Measurements from ENCODE around the gene RNF11.

RNF11 gene

DNA sequence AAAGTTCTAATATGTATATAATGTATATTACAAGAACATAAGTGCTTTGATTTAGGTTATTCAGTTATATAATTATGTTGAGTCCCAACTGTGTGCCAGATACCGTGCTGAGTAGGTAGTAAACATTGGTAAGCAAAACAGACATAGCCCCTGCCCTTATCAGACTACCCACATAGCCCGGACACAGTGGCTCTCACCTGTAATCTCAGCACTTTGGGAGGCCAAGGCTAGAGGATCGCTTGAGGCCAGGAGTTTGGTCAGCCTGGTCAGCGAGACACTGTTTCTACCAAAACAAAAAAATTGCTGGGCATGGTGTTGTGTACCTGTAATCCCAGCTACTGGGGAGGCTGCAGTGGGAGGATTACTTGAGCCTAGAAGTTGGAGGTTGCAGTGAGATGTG, 30.7 kb downstream of the RNF11 start:
- no peak for DNase-seq

DNA sequence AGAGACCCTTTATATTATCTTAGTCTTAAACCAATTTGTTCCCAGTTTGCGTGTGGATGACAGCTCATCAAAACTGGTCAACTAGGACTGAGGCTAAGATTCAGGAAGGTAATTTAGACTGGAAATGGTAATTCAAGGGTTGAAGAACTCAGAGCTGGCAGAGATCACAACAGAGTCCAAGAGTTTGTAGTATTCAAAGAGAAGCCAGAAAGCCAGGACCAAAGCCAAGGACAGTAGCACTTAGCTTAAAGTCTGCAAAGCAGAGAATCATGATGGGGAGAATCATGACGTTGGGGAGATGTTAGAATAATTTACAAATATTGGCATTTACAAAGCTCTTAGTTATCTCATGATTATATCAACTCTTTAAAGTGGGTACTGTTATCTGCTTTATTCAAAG, 32.6 kb downstream of the RNF11 start:
- DNase-seq = no peak

DNA sequence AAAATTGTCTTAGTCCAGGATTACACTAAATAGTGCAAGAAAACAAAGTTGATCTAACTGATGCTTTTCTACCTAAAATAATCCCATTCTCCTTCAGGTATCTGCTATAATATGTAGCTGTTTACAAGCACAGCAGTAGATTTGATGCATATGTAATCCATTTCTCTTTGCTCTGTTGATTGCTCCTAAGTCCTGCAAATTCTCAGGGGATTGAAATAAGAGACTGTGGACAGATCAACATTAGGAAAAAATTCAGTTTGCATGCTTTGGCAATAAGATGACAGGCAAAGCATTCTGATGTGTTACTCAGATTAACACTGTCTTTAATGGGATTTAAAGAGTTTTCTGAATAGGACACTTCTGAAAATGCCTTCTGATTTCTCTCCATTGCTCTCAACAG, 34.7 kb downstream of the RNF11 start:
- no peak for DNase-seq

DNA sequence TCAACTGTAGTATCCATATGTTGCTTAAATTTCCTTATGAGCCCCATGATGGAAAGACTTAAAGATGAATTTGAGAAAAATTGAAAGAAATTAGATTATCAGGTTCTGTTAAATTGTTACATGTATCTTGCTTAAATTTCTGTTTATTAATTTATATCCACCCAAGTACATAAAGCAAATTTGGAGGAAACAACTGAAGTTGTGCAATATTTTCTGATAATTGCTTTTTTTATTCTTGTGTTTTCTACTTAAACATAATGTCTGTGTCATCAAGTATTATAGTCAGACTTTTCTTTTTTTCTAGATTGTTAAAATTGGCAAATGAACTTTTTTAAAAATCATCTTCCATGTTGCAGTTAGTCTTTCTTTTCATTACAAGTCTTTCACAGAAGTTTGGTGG, 36.8 kb downstream of the RNF11 start:
- no peak for DNase-seq

DNA sequence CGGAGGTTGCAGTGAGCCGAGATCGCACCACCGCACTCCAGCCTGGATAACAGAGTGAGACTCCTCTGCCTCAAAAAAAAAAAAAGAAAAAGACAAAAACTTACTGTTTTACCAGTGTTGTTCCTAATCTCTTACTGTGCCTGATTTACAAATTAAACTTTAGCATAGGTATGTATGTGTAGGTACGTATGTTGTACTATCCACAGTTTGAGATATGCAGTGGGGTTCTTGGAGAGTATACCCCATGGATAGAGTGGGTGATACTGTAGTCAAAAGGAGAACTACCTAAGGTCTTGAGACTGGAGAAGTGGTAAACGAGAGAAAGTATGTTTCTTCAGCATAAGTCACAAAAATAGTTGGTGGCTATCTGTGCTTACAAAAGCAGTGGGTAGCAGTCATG, 38.6 kb downstream of the RNF11 start:
- DNase-seq = no peak

DNA sequence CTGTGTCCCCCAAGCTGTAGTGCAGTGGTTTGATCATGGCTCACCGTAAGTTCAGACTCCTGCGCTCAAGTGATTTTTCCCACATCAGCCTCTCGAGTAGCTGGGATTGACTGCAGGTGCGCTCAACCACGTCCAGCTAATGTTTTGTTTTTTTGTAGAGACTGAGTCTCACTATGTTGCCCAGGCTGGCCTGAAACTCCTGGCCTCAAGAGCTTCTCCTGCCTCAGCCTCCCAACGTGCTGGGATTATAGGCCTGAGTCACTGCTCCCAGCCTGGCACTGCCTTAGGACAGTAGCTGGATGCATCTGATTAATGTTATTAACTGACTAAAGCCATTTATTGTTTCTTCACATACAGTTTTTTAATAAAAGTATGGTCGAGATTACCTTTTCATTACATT, 40.2 kb downstream of the RNF11 start:
- no peak for DNase-seq

DNA sequence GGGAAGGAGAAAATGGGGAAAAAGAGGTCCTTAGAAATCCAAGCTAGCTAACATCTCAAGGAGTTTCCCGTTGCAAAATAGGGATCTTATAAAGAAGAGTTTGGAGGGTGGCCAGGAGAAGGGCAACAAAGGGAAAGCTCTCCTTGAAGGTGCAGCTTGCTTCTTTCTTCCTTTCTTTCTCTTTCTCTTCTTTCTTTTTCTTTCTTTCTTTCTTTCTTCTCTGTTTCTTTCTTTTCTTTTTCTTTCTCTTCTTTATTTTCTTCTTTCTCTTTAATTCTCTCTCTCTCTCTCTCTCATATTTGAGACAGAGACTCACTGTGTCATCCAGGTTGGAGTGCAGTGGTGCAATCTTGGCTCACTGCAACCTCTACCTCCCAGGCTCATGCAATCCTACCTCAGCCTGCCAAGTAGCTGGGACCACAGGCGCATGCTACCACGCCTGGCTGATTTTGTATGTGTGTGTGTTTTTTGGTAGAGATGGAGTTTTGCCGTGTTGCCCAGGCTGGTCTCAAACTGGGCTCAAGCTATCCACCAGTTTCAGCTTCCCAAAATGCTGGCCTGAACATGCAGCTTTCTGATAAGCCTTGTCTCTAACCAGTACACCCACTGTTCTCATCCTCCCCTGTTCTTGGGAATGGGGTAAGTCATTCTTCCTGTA, 44.4 kb downstream of the RNF11 start:
- DNase-seq = no peak

DNA sequence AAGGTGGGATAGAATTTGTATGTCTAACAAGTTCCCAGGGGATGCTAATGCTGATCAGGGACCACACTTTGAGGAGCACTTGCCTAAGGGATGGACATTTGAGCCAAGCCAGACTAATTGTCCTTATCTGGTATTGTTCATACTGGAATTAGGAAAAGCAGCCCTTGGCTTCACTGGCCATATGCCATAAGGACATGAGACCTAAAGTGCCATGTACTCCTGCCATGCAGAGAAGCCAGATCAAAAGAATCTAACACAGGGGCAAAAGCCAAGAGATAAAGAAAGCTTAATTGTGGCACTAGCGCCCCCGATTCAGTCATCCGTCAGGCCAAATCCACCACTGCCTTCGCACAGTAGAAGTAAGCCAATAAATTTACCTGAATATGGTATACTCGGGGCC, 45.7 kb downstream of the RNF11 start:
- no peak for DNase-seq

DNA sequence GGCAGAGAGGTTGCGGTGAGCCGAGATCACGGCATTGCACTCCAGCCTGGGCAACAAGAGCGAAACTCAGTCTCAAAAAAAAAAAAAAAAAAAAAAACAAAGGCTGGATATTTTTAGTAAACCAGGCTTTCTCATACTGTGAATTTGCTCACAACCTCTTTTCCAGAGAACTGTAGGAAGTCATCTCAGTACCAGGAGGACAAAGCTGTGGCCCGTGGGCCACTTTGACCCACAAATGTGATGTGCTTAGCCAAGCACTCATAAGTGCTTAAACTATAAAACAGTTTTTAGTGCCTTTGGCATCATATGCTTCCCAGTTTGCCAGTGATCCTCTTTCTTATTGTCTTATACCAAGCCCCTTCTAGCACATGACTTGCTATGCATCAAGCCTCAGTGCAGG, 46.5 kb downstream of the RNF11 start:
- no peak for DNase-seq

DNA sequence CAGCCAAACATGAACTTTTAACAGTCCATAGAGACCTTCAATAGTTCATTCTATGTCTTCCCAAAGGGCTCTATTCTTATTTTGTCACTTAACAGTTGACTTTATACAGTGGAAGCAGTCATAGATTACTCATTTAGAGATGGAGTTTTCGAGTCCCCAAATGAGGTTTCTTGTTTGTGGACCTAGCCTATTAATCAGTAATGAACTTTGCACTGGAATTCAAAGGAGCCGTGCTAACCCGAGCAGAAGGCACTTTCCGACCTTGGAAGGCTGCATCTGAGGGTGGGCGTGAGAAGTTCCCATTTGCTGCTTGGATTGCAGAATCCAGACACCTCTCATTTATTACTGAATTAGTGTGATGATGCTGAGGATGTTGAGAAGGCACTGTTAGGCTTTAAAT, 47.9 kb downstream of the RNF11 start:
- no peak for DNase-seq

DNA sequence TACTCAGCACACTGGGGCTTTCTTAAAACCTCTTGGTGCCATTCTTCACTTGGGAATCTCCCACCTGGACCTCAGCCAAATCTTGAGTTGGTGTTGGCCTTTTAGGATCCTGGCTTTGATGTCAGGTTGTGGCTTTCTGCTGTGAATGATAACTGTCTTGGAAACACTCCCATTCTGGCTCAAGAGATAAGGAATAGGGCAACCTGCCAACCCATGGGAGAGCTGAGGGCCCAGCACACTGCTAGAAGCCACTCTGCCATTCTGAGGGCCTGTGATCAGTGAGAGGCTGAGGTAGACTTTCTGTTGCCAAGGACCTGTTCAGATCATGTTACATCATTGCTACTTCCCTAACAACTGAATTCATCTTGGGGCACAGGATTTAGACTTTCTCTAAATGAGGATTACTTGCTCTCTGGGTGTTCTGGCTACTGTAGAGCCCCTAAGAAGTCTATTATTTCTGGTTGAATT, 48.4 kb downstream of the RNF11 start:
- no peak for DNase-seq

DNA sequence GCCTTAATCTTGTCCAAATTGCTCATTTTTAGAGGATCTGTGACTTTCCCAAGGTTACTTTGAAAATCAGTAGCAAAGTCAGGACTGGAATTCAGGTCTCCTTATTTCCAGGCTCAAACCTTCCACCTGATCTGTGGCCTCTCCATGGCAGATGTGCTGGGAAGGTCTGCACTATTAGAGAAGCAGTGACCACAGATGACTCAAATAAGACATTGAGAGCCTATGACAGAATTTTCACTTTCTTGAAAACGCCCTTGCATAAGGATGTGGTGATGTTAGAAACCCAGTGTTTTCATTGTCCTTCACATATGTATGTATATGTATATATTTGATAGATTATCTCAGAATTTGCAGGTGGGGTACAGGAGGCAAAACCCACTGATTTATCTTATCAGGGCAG, 49.0 kb downstream of the RNF11 start:
- DNase-seq = no peak

DNA sequence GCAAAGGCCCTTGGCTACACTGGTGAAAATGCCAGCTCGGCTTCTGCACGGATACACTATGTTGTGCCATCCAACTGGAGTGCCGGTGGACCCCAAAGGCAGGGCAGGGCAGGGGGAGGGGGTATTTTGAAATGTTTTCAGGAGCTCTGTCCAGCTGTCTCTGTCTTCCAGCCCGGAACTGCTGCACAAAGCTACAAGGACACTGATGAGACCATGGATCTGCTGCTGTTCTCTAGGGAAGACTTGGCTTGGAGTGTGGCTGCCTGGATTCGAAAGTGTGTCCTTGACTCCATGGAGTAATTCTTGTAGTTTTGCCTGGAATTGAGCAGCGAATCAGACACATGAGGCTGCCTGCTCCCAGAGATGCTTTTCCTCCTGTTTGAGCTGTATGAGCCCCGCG, 51.9 kb downstream of the RNF11 start:
- no peak for DNase-seq

DNA sequence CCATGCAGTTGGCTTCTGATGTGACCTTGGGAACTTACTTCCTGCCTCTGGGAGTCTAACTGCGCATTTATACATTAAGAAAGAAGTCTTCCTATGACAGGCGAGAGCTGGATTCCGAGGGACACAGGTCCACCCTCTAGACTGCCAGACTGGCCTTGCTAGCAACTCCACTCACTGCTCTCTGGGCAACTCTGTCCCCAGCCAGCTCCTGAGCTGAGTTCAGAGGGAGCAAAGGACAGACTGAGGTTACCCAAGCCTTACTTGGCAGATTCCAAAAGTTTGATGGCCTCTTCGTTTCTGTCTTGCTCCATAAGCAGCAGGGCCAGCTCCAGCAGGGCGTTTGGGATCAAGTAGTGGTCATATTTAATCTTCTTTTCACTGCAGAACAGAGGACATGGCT, 52.5 kb downstream of the RNF11 start:
- no peak for DNase-seq

DNA sequence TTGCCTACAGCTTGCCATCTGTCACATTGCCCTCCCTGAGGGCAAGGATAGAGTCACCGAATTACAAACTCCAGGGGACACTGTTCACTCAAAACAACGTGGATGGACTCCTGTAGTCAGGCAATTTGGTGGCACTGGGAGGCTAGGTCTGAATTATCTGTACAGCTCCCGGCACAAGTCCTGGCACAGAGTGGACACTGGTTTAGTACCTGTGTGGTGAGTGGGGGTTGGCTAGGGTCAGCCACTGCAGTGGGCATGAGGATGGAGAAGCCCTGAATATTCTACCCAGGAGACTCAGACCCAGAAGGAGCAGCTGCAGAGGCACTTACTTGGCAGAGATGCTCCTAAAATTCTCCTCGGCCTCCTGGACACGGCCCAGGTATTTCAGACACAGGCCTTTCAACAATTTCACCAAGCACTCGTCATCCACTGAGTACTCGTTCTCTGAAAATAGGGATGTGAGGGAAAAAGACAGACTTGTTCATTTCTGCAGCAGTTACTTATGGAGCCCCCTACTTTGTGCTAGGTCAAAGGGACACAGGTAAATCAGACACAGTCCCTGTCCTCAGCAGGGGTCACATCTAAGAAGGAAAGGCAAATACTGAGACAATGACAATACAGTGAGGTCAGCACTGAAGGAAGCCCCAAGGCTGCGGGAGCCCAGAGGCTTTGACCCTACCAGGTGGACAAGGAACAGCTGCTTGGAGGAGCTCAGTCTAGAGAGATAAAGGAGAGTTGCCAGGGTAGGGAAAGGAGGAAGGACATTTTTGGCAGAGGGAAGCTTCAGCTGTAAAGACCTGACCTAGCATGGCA, 53.8 kb downstream of the RNF11 start:
- no peak for DNase-seq

DNA sequence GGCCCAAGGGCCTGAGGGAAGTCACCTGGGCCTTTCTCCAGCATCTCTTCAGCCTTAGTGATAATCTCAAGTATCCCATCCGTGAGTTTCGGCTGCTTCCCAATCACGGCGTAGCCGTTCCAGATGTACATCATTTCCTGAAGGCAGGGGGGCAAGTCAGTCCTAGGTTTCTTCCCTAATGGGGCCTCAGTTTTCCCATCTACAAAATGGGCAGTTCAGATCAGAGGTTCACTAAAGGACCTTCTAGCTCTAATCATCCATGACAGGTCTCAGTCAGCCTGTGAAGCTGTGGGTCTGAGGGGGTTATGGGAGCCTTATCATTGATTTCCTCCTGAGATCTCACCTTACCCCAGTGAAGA, 54.4 kb downstream of the RNF11 start:
- DNase-seq = no peak

DNA sequence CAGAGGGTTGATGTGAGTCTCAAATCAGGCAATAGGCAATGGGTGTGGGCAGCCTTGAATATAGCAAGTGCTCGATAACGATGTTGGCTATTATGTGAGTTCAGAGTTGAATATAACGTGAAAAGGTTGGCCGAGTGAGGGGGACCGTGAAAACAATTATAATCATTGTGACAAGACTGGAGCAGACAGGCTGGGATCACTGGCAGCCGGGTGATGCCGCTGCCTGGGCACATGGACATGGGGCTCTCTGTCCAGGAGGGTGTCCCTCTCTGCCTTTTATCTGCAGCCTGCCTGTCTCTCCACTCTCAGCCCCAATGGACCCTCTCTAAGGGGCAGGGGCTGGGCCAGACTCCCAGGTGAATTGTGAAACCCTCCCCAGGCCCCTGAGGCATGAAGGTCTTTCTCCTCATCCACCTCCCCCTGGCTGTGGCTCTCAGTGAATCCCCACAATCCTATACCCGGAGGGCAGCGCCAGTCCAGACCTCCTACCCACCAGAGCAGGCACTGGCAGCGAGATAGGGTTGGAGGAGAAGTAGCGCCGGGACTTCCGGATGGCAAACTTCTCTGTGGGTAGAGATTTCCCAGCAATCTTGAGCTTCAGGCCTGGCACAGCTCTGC, 57.9 kb downstream of the RNF11 start:
- DNase-seq = no peak

DNA sequence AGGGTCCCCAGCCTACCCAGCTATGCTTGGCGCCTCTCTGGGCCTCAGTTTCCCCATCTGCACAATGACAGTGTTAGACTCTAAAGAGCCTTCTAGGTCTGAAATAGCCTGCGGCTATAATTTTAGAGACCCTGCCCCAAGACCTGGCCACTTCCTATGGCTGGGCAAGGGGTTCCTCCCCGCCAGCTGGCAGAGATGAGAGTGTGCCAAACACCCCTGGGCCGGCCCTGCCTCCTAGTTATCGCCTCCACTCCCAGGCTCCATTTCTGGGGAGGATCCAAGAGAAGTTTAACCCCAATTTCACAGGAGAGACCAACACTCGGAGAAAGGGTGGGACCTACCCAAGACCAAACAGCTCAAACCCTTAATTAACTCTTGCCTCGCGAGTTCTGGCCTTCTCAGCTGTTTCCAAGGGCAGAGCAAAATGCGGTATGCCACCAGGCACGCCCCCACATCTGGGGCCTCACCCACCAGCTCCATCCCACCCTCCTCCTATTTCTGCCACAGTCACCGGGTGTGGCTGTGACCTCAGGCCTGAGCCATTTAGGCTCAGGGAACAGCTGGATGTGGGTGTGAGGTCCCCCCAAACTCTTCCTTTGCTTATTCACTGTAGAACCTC, 58.6 kb downstream of the RNF11 start:
- no peak for DNase-seq

DNA sequence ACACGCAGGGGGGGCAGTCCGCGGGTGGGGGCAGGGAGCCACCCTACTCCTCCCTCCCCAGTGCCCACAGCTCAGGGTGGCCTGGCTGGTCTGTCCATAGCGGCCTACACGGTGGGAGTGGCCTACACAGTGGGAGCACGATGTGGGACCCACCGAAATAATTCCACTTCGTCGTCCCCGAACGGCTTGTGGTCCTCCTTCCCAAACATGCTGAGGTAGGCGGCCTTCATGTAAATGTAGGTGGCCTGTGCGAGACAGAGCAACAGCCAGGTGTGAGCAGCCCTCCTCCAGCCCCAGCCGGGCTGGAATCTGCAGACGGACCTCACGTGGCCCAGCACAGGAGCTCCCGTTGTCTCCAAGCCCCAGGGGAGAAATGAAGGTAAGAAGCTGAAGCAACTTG, 59.9 kb downstream of the RNF11 start:
- no peak for DNase-seq

DNA sequence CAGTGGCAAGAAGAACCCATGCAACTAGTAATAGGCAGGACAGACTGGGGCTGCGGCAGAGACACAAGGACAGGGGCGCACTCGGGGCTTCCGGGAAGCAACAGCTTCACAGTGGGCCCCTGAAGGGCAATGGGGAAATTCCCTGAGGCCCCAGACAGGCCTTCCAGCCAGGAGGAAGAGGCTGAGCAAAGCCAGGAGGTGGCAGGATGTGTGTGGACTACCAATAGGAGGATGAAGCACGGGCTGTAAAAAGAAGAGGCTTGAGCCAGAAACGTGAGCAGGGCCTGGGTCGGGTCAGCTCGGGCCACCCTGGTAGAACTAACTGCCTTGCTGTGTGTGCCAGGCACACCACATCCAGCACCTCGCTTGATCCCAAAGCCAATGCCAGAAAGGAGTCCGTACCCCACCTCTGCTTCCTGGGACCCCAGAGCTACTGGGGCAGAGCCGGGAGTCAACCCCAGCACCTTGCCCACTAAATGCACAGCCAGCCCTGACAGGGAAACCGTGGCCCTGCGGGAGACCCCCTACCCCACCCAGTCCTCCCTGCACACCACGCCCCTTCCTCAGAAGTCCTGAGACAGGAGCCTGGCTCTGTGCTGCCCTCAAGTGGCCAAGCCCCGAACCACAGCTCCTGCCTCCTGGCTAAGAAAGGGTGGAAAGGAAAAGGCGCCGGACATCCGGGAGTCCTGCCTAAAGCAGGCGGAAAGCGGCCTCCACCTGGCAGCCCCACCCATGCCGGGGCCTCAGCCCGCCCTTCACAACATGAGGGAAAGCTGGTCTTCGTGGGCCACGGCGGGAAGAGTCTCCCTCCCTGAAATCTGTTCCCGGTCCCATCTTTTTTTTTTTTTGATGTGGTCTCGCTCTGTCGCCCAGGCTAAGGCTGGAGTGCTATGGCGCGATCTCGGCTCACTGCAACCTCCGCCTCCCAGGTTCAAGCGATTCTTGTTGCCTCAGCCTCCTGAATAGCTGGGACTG, 60.6 kb downstream of the RNF11 start:
- peak; percentile 72 for DNase-seq

DNA sequence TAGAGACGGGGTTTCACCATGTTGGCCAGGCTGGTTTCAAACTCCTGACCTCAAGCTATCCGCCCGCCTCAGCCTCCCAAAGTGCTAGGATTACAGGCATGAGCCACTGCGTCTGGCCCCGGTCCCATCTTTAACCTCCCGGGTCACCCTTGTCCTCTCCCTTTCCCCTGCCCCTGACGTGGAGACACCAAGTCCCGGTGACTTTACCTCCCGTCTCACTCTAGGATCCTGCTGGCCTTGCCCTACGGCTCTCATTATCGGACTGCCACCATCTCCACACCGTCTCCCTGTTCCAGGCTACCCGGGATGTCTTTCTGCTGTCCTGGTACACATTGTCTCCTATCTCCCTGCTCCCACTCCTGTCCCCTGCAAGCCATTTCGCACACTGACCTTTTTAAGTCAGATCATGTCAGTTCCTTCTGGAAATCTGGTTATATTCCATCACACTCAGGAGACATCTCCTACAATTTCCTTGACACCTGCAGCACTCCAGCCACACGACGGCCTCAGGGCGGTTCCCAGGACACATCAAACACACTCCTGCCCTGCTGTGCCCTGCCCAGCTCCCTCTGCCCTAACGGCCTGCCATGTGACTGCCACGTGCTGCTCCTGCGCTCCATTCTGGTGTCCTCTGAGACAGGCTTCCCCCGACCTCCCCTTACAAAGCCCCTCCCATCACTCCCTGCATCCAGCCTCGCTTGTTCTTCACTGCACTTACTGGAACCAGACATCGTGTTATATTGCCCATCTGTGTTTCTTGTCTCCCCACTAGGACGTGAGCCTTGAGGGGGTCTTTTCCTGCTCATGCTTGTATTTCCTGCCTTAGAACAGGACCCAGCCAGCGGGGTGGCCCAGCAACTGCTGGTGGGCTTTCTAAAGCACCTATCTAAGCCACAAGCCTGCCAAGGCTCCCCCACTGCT, 61.6 kb downstream of the RNF11 start:
- no peak for DNase-seq

DNA sequence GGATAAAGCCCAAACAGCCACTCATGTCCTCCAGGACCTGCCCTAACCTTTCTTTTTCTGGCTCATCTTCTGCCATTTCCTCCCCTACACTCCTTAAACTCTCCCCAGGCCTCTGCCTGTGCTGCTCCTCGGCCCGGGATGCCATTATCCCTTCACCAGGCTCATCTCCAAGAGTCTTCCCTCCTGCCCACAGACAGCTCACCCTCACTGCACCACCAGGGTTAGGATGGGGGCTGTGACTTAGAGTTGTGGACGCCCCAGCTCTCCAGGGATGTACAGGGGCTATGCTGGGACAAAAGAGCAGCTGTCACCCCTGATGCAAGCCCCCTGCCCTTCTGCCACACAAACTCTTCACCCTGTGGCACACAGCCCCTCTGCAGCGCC, 62.2 kb downstream of the RNF11 start:
- DNase-seq = no peak
